H54 (cell line): ENCODE results near the gene PIGC.
A peak's percentile ranks its signal among the peaks of the same experiment; 100 is the strongest.

ENCODE experiments used
- DNase-seq: peaks from one replicate; pipeline ENCODE4 v3.0.0; 2011; ENCODE audit warnings: low spot score, mixed read lengths; ENCODE audit not compliant: insufficient read length
- FAIRE-seq: peaks from 3 replicates; lab custom pipeline; 2011; peaks lifted over from hg19 to GRCh38; lab: Jason Lieb, UNC
- POLR2A ChIP-seq: IDR thresholded peaks from 2 replicates; pipeline ENCODE4 v1.6.1; 2011; ENCODE audit warnings: low read depth, mild to moderate bottlenecking, low read length

PIGC gene

DNA sequence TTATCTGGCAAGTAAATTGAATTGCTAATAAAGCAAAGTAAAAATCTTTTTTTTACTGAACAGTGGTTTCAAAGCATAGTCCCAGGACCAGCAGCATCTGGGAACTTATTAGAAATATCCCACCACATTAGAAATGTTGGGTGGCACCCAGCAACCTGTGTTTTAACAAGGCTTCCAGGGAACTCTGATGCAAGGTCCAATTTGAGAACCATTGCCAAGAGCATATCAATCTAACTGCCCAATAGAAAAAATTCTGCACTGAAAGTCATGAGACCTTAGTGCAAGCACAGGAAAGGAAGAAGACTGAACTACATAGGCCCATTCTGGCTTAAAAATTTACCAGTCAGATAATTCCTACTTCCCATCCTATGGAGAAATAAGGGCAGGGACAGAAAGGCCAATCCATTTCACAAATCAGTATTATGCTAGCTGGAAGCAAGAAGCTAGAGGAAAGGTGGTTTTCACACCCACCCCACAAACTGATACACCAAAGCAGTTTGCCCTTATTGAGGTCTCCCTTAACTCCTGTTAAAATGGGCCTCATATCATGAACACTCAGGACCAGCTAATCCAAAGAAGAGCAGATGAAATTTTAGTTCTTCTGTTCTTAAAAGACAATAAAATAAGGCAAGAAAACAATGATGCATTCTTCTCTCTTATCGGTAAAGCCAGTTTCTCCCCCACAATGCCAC lies 40.8 kb downstream of the PIGC start:
- no peak for FAIRE-seq
- TF ChIP-seq POLR2A: no peak
- DNase-seq: no peak

DNA sequence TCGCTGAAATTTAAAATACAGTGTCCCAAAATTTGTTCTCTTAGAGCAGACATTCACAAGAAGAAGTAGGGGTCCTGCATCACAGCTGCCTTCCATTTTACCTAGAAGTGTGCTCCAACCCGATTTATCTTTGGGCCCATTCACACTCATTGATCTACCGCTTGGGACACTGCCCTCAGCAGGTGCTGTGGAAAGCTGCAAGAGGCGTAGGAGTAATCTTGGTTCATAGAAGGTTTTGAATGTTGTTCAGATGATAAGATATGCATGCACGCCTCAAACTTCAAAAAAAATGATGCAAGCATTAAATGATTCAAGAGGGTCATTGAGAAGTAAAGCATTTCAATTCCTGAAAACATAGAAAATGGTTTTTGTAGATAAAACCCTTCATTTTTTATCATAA lies 42.0 kb downstream of the PIGC start:
- no peak for FAIRE-seq
- DNase-seq: no peak

DNA sequence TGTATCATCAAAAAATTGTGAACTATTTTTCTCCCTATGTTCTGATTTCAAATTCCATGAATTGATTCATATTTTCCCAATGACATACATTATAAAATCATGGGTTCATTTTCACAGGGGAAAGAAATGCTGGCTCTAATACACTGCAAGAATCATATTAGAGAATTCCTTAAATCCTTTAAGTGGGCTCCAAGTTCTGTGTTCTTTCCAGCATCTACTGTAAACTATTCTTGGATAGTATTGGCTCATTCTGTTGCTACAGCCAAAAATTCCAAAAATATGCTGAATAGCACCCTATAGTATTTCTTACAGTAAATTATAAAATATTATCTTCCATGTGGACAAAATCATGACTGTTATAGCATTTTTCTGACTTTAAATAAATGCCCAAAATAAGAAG lies 42.4 kb downstream of the PIGC start:
- FAIRE-seq (no peak), DNase-seq (no peak)
- TF ChIP-seq POLR2A: no peak

More for the DNA sequence above, 42.0 kb downstream of the PIGC start:
- TF ChIP-seq POLR2A: no peak

DNA sequence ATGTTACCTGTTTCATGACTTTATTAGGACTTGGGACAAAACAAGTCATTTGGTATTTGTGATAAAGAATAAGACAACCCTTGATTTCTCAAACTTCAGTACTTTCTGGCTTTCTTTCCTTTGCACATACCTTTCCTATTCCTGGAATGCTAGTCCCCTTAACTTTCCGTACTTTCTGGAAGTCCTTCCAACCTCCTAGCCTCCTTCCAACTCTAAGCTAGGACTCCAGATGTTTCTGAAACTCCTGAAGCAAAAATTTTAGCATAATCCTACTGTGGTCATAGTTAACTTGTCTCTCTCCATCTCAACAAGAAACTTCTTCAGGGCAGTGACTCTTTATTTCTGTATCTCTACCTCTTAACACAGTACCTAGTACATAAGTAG lies 43.2 kb downstream of the PIGC start:
- TF ChIP-seq POLR2A: no peak
- no peak for DNase-seq
- no peak for FAIRE-seq

DNA sequence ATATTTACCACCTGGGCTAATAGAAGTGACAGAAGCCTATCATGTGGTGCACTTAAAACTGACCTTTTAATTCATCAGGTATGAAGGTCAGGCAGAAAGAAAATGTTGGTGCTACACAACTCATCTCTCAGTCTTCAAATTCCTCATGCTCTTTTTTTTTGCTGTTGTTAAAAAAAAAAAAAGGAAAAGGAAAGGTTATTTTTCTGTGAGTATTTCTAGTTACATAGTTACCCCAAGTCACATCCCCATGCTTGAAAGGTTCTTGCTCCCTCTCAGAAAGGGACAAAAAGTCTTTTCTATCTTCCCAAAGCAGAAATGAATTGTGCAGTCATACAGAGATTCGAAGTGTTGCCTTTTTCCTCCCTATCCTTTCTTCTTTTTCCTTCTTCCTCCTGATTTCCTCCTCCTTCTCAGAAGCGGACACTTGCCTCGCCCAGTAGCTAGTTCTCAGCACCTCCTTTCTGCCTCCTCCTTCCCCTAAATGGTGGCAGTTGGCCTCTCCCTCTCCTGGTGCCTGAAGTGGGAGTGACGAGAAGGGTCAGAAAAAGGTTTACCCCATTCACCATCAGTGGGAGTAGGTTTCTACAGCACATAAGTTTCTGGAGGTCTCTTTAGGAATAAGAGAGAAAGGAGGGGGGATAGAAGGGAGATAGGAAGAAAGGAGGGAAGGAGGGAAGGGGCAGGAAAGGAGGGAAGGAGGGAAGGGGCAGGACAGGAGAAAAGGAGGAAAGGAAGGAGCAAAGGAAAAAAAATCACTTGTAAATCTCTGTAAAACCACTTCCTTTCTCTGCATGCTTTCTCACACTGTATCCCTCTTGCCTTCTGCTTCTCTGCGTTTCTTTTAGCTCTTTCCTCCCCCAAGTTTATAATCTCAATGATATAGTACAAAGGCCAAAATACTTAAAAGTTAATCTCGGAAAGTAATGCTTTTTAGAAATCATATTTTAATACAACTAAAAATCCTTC lies 43.8 kb downstream of the PIGC start:
- FAIRE-seq (no peak), DNase-seq (no peak)
- no peak for TF ChIP-seq POLR2A

DNA sequence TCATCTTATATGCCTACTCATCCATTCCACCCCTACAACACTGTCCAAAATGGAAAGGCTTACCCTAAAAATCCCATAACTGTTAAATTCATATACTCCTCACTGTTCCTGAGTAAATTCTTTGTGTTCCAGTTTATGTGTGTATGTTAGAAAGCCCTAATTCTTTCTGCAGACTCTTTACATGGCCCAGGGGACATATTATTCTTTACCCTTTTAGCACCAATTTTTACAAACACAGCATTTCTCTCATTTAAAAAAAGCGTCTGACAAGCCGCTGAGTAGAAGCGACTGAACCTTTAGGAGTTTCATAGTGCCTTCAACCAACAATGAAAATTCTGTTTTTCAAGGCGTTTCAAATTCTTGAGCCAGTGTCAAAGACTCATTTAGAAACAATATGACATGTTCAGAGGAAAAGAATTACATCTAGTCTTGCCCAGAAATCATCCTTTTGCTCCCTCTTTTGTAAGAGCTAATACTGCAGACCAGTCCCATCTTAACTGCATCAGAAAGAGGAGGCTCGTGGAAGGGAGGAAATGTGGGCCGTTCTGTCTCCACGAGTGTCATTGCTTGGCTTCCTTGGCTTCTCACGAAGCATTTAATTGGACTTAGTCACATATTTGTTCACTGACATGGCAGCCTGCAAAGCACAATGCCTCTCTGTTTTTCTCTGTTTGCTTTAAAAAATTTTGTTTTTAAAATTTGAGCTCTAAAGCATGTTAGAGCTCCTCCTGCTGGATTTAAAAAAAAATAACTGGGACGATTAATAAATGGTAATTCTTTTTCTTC lies 44.7 kb downstream of the PIGC start:
- peak; percentile 35 for DNase-seq
- peak; percentile 93 for FAIRE-seq
- TF ChIP-seq POLR2A: no peak

DNA sequence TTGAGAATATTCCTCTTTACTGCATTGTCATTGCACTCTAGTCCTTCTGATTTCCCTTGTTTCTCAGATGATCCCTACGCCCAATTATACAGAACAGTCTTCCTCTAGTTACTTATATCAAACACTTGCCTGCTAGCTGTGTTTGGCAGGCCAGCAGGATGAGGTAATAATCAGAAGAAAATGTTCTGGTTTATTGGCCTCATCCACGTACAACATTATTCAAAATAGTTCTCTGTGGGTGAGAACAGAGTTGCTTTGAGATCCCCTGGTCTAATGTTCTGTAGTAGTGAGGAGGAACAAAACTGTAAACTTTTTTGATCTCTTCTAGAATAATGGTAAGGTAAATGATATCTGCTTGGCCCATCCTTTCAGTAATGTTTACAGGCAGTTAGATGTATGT lies 45.7 kb downstream of the PIGC start:
- DNase-seq (no peak), FAIRE-seq (no peak)
- TF ChIP-seq POLR2A: no peak

DNA sequence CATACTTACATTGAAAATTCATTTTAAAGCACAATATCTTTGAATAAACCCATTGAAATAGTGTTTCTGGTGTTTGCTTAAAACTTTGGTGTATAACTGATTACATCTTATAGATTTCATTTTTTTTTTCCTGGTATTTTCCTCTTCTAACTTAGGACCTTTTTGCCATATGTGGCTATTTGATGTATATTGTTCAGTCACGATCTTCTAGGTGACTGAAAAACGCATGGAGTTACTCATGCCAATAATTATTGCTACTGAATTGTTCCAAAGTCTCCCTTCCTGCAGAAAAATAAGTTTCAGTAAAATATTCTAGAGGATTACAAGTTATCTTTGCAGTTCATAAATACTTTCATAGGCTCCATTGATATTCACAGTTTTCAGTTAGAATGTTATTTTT lies 46.2 kb downstream of the PIGC start:
- DNase-seq (no peak), FAIRE-seq (no peak)
- no peak for TF ChIP-seq POLR2A

DNA sequence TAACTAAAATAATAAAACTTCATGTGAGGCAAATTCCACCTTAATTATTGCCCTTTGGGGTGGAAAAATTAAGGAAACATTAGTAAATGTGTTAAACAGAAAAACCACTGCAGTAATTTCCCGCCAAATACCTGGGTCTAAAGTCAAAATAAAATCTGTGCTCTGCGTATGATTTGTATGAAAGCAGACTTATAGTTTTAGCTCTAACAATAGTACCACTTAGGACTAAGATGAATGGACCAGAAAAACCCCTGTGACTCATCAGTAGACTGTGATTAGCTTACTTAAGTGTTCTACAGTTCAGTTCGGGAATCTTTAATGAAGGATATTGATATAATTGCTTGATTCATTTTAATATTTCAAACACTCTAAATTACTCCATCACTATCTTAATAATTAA lies 46.6 kb downstream of the PIGC start:
- no peak for TF ChIP-seq POLR2A
- DNase-seq (no peak), FAIRE-seq (no peak)

DNA sequence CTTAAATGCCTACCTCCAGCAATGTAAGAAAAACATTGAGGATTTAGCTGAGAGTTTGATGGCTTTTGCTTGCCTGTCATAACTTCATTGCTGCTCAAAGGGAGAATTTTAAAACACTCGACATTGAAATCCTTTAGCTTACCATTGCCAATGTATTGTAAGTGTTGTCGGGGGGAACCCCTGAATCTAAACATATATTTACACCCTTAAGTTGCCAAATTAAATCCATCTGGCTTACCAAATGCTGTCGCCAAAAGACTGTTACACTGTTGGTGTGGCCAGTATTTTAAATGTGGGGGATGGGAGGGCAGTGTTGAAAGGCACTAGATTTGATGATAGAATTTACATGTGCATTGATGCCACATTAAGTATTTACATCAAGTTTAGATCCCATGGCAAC lies 48.3 kb downstream of the PIGC start:
- TF ChIP-seq POLR2A: no peak
- FAIRE-seq (no peak), DNase-seq (no peak)

DNA sequence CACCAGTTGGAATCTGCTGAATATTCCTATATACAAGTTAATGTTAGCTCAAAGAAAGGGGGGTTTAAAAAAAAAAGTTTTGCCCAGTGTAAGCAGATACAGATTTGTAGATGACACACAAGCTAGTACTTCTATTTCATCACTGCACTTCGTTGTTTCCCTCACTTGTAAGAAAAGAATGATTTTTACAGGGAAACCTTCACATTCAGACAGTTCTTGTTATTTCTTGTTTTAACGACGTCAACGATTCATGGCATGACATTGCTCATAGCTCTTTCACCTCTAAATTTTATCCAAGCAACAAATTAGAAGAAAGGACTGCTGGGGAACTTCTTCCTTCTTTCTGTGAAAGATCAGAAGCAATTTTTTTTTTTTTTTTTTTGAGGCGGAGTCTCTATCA lies 49.1 kb downstream of the PIGC start:
- DNase-seq: no peak
- TF ChIP-seq POLR2A: no peak
- FAIRE-seq: no peak

DNA sequence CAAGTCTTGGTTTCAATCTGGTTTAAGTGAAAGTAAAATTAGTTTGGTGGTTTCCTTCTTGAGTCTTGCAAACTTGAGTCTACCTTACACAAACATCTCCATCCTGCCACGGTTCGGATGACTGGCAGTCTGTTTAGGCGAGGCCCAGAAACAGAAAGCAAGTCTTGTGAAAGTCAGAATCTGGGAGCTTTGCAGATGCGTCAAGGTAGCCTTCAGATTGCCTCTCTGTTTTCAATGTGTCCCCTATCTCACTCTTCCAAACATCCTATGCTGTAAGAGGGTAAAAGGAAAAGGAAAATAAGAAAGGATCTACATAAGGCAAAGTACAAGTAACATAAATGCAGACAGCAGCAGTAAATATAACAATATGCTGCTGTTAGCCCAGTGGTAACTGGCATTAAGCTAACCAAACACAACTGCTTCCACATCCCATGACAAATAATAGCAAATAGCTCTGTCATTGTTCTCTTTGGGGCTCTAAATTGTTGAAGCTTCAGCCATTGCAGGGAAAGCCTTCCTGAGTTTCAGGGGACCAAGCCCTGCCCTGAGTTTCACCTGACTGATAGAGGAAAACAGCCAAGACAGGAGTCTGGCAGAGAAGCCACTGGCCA lies 49.6 kb downstream of the PIGC start:
- FAIRE-seq (no peak), DNase-seq (no peak)
- no peak for TF ChIP-seq POLR2A

DNA sequence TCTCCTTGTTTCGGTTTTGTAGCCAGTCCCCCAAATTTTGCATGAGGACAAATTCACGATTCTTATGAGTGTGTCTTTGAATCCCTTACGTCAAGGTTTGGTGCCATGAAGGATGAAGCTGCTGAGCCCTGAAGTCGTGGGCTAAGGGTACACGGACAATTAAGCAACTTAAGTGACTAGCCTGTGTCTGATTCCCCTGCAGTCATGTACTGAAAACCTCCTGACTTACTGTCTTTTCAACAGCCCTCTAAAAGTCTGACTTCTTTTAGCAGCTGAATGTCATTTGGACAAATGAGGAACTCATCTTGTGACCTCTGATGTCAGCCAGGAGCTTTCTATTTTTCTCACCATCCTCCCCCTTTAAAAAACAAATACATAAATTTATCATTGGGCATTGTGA lies 50.5 kb downstream of the PIGC start:
- no peak for DNase-seq

More for the DNA sequence above, 50.5 kb downstream of the PIGC start:
- no peak for FAIRE-seq
- no peak for TF ChIP-seq POLR2A
